ENCODE measurements around the gene TEKTIP1.
"Not testable (repeated sequence)": the region's sequence is repeated elsewhere in the genome, so short reads cannot be mapped to it uniquely, and the experiment has no call there.

TEKTIP1 gene

GRCh38 chr19:3523361-3524077 lies 15.5 kb upstream of the TEKTIP1 start:
- no peak for DNase-seq (ENCODE audit: low read depth)

DNA sequence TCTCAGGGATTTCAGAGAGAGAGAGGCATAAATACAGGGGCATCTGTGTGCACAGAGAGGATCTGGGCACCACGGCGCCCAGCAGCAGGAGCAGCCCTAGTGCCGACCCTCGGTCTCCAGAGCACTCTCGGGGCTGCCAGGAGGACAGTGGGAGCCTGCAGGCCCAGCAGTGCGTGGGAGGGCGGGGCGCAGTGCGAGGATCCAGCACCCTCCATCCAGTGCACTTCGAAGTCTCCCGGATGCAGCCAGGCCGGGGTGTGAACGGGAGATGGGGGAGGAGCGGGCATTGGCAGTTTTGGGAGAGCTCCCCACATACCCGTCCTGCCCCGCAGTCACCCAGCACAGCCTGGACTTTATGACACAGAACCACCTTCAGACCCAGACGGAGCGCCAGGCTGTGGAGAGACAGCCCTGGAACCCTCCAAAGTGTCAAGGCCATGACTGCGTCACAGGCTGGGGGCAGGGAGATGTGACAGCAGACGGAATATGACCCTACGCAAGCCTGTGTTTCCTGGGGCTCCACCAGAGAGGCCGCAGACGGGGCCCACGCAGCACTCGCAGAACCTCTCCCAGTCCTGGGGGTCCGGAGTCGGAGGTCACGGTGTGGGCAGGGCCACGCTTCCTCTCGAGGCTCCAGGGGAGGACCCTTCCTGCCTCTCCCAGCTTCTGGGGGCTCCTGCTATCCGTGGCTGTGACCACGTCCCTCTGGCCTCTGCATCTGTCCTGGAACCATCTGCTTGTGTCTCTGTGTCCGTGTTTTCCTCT lies 14.7 kb upstream of the TEKTIP1 start:
- DNase-seq (ENCODE audit: low read depth): no peak

DNA sequence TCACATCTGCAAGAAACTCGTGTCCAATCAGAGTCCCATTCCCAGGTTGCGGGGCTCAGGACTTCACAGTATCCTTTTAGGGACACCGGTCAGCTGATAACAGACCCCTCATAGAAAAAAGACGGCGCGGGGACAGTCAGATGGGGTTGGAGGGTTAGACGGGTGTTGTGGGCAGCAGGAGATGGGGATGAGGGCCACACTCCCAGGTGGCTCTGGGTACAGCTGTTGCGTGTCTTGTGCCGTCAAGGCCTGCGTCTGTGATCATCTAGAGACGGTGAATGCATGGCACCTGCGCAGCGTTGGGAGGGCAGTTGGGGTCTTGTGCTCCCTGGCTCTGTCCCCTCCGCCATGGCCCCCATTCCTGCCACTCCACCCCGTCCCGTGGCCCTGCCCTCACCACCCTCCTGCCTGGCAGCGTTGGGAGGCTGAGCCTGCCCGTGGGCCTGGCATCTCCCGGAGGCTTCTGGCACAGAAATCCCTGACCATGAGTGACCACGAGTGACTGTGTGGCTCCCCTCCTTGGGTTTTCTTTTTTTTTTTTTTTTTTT lies 14.0 kb upstream of the TEKTIP1 start:
- no peak for DNase-seq (ENCODE audit: low read depth)

DNA sequence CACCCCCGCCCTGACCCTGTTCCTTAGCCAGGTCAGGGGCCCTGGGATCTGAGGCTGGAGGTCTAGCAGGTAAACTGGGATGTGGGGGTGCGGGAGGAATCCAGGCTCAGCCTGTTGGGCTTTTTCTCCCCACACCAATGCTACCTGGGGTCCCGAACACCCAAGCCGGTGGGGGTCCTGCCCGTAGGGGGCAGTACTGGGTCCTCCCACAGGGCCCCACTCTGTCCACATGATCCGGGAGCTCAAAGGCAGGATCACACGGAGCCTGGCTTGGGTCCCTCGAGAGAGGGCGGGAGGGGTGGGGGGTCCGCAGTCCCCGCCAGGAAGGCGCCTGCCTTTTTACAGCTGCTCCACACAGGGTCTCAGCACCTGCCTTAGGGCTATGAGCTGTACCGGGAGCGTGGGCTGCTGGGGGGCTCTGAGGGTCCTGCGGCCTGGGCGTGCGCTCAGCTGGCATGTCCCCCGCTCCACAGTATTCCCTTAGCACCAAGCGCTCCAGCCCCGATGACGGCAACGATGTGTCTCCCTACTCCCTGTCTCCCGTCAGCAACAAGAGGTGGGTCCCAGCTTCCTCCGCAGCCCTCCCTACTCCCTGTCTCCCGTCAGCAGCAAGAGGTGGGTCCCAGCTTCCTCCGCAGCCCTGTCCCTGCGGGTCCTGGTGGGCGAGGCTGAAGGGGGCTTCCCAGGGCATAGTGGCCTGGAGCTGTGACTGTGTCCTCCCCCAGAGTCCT lies 12.3 kb upstream of the TEKTIP1 start:
- no peak for DNase-seq (ENCODE audit: low read depth)

GRCh38 chr19:3527238-3527910 lies 11.6 kb upstream of the TEKTIP1 start:
- DNase-seq (ENCODE audit: low read depth): no peak

DNA sequence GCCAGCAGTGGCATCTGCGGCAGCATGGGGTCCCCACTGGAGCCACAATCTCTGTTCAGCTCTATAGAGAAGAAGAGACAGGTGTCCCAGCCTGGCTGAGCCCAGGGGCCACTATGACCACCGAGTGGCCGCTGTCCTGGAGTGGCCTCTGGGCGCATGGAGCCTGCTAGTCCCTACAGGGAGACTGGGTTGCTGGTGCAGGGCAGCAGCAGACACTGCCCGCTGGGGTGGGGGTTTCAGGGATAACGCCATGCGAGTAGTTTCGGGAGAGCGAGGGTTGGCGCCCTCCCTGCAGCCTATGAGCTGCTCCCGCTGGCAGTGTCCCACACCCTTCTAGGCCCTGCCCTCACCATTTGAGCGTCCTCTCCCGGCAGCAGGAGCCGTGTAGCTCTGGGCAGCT lies 10.9 kb upstream of the TEKTIP1 start:
- no peak for DNase-seq (ENCODE audit: low read depth)

- no peak for DNase-seq (ENCODE audit: low read depth)
These were observed 10.3 kb upstream of the TEKTIP1 start for GRCh38 chr19:3528539-3529211.

- DNase-seq (ENCODE audit: low read depth): not testable (repeated sequence)
These were observed 9.7 kb upstream of the TEKTIP1 start for GRCh38 chr19:3529299-3529698.

- DNase-seq (ENCODE audit: low read depth): no peak
These were observed 8.6 kb upstream of the TEKTIP1 start for GRCh38 chr19:3530389-3530788.

DNA sequence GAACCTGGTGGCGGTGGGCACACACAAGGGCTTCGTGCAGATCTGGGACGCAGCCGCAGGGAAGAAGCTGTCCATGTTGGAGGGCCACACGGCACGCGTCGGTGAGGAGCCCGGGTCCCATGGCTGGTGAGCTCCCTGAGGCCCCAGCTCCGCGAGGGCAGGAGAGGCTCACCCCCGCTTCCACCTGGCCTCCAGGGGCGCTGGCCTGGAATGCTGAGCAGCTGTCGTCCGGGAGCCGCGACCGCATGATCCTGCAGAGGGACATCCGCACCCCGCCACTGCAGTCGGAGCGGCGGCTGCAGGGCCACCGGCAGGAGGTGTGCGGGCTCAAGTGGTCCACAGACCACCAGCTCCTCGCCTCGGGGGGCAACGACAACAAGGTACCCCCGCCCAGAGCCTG lies 7.3 kb upstream of the TEKTIP1 start:
- no peak for DNase-seq (ENCODE audit: low read depth)

GRCh38 chr19:3532154-3532786 lies 6.7 kb upstream of the TEKTIP1 start:
- no peak for DNase-seq (ENCODE audit: low read depth)

DNA sequence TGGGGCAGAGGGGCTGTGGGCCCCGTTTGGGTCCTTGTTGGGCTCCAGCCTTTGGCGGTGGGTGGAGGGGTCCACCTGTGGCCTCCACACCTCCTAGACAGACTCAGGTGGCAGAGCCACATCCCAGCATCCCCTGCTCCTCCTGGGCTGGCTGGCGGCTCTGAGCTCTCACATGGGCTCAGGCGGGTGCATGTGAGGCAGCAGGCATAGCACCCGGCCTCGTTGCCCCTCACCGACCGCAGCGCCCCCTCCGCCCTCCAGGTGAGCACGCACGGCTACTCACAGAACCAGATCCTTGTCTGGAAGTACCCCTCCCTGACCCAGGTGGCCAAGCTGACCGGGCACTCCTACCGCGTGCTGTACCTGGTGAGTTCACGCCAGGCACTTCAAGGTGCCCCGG lies 5.9 kb upstream of the TEKTIP1 start:
- no peak for DNase-seq (ENCODE audit: low read depth)

- DNase-seq (ENCODE audit: low read depth): no peak
These were observed 5.3 kb upstream of the TEKTIP1 start for GRCh38 chr19:3533563-3534216.

- no peak for DNase-seq (ENCODE audit: low read depth)
These were observed 4.4 kb upstream of the TEKTIP1 start for GRCh38 chr19:3534375-3535234.

GRCh38 chr19:3535235-3535535 lies 3.8 kb upstream of the TEKTIP1 start:
- DNase-seq (ENCODE audit: low read depth): no peak

DNA sequence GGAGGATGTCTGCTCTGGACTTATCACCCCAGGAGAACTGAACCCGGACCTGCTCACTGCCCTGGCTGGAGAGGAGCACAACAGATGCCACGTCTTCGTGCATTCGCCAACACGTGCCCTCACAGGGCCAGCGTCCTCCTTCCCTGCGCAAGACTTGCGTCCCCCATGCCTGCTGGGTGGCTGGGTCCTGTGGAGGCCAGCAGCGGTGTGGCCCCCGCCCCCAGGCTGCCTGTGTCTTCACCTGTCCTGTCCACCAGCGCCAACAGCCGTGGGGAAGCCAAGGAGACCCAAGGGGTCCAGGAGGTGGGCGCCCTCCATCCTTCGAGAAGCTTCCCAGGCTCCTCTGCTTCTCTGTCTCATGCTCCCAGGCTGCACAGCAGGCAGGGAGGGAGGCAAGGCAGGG lies 3.4 kb upstream of the TEKTIP1 start:
- no peak for DNase-seq (ENCODE audit: low read depth)

DNA sequence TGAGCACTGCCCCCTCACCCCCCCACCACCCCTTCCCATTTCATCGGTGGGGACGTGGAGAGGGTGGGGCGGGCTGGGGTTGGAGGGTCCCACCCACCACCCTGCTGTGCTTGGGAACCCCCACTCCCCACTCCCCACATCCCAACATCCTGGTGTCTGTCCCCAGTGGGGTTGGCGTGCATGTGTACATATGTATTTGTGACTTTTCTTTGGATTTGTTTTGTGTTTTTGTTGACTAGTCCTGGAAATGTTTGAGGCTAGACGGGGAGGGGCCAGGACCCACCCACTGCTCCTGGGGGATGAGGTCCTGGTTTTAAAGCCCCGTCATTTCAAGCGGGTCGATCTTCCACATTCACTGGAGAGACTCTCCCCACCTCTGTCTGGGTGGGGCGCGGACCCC lies 3.0 kb upstream of the TEKTIP1 start:
- DNase-seq (ENCODE audit: low read depth): no peak

DNA sequence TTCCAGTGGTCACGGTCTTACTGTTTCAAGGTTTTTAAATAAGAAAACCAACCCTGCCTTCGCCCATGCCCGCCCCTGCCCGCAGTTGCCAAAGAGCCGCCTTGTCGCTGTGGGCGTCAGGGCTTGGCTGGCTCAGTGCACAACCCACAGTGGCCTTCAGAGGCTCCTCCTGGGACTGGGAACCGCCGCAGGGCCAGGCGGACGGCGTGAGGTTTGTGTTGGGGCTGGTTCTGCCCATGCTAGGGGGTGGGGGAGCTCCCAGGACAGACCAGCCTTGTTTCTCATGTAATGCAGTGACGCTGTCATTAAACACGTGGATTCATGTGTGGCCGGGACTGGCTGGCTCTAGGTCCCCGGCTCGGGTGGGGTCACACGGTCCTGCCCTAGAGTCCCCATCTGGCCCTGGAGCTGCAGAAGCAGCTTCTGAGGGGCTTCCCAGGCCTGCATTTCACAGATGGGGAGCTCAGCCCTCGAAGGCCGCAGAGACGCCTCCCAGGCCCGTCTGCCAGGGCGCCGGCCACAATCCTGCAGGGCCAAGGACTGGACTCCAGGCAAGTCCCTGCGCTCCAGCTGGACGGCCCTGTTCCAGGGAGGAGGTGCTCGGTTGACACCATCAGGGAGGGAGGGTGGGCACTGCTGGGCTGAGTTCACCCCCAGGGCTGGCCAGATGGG lies 2.4 kb upstream of the TEKTIP1 start:
- no peak for DNase-seq (ENCODE audit: low read depth)

DNA sequence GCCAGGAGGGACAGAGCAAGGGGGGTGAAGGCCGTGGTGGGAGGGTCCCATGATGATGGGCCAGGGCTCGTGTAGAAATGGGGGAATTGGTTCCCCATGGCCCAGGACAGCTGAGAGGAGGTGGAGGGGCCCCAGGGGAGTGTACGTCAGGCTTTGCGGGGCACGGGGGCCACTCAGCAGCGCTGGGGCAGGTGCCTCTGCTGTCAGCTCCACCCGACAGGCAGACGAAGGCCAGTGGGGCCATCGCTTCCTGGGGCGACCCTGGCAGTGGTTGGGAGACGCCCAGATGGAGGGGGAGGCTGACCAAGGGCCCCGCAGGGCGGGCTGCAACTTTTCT lies 1.9 kb upstream of the TEKTIP1 start:
- no peak for DNase-seq (ENCODE audit: low read depth)

Data from HS-27A (cell line).